Measurements from ENCODE around the gene ABCD1. TPM values are rescaled to one million over a fixed set of nuclear protein-coding genes. Genes with fewer than 3 reads are reported as not detected.
A peak's percentile ranks its signal among the peaks of the same experiment; 100 is the strongest.

ABCD1 gene
- total RNA-seq, 1 experiment from 2014 or later, result 44.4 TPM

GRCh38 chrX:153731845-153732215 lies 7.2 kb downstream of the ABCD1 start:
- CTCF ChIA-PET, result no interaction called here
- H3K4me3 ChIP-seq (ENCODE audit: low read length), result peak overlapping the region; percentile 12
- H3K9me3 ChIP-seq (ENCODE audit: low read length), result no peaks in the 10 kb centered on the region
- H3K9ac ChIP-seq (ENCODE audit: low read length), result peak overlapping the region; percentile 54
- no peak for TF ChIP-seq EZH2 (IDR thresholded peaks at IDR 0.05; ENCODE audit: low read length, unreplicated experiment)
- no peak for TF ChIP-seq EZH2phosphoT487 (IDR thresholded peaks at IDR 0.05; ENCODE audit: borderline replicate concordance, low read length)
- TF ChIP-seq CTCF (conservative IDR thresholded peaks at IDR 0.05; ENCODE audit: low read depth, low read length), result no peak
- H3F3A ChIP-seq (ENCODE audit: low read length, unreplicated experiment), result peaks cover 11% of the 10 kb centered on the region
- no peak; the same call in 1 of the 2 replicates for ATAC-seq
- no peaks in the 10 kb centered on the region for H3K9me2 ChIP-seq (replicated peaks; ENCODE audit: low read length)
- BruUV-seq (replicated peaks), result no TSS peak
- intact Hi-C loops (cut with micrococcal nuclease), result no loop called here
- H3K27ac ChIP-seq (ENCODE audit: low read length), result peak overlapping the region; percentile 94
- peaks cover 6% of the 10 kb centered on the region for H3K36me3 ChIP-seq (ENCODE audit: low read depth, low read length)
- H3K79me2 ChIP-seq (ENCODE audit: low read length), result peaks cover 47% of the 10 kb centered on the region
- no peak for DNase-seq
- H3K4me2 ChIP-seq (ENCODE audit: low read length), result peak overlapping the region; percentile 71
- H4K20me1 ChIP-seq (ENCODE audit: low read length), result 0 out of 2 replicates have a peak, but pooled peaks cover 4% of the 10 kb centered on the region
- H3K4me1 ChIP-seq (ENCODE audit: insufficient read depth, low read length), result peaks cover 35% of the 10 kb centered on the region
- POLR2A ChIA-PET (ENCODE audit: unreplicated experiment), result no interaction called here
- no peaks in the 10 kb centered on the region for H3K27me3 ChIP-seq (ENCODE audit: low read length)
- H2AFZ ChIP-seq (ENCODE audit: low read length), result no peak overlapping the region

GRCh38 chrX:153732401-153732800 lies 7.7 kb downstream of the ABCD1 start:
- ChIA-PET CTCF (no interaction called here), POLR2A (ENCODE audit: unreplicated experiment) (no interaction called here)
- Histone ChIP-seq H3K27me3 (ENCODE audit: low read length) (no peaks in the 10 kb centered on the region), H3K27ac (ENCODE audit: low read length) (peak overlapping the region; percentile 94), H3K36me3 (ENCODE audit: low read depth, low read length) (peaks cover 10% of the 10 kb centered on the region), H3K4me3 (ENCODE audit: low read length) (peak overlapping the region; percentile 38; the same call in 1 of the 2 replicates), H3K9me2 (replicated peaks; ENCODE audit: low read length) (no peaks in the 10 kb centered on the region), H2AFZ (ENCODE audit: low read length) (no peak overlapping the region), H4K20me1 (ENCODE audit: low read length) (0 out of 2 replicates have a peak, but pooled peaks cover 4% of the 10 kb centered on the region), H3K4me2 (ENCODE audit: low read length) (peak overlapping the region; percentile 71), H3K9ac (ENCODE audit: low read length) (peak overlapping the region; percentile 54), H3K4me1 (ENCODE audit: insufficient read depth, low read length) (peaks cover 29% of the 10 kb centered on the region), H3K79me2 (ENCODE audit: low read length) (peaks cover 41% of the 10 kb centered on the region), H3F3A (ENCODE audit: low read length, unreplicated experiment) (peaks cover 11% of the 10 kb centered on the region), H3K9me3 (ENCODE audit: low read length) (no peaks in the 10 kb centered on the region)
- DNase-seq, result peak; percentile 86
- peak; percentile 94 for ATAC-seq
- intact Hi-C loops (cut with micrococcal nuclease), result no loop called here
- no peak for TF ChIP-seq CTCF (conservative IDR thresholded peaks at IDR 0.05; ENCODE audit: low read depth, low read length)
- no peak for TF ChIP-seq EZH2 (IDR thresholded peaks at IDR 0.05; ENCODE audit: low read length, unreplicated experiment)
- no peak for TF ChIP-seq EZH2phosphoT487 (IDR thresholded peaks at IDR 0.05; ENCODE audit: borderline replicate concordance, low read length)
- no TSS peak for BruUV-seq (replicated peaks)

GRCh38 chrX:153733651-153734240 lies 9.1 kb downstream of the ABCD1 start:
- Histone ChIP-seq H3K9ac (ENCODE audit: low read length) (no peak overlapping the region), H3K27ac (ENCODE audit: low read length) (no peak overlapping the region), H3K27me3 (ENCODE audit: low read length) (no peaks in the 10 kb centered on the region), H2AFZ (ENCODE audit: low read length) (no peak overlapping the region), H3K9me2 (replicated peaks; ENCODE audit: low read length) (no peaks in the 10 kb centered on the region), H3K79me2 (ENCODE audit: low read length) (peaks cover 28% of the 10 kb centered on the region), H3K4me1 (ENCODE audit: insufficient read depth, low read length) (peaks cover 24% of the 10 kb centered on the region), H3K4me3 (ENCODE audit: low read length) (no peak overlapping the region), H4K20me1 (ENCODE audit: low read length) (no peaks in the 10 kb centered on the region), H3K9me3 (ENCODE audit: low read length) (no peaks in the 10 kb centered on the region), H3F3A (ENCODE audit: low read length, unreplicated experiment) (peaks cover 11% of the 10 kb centered on the region), H3K4me2 (ENCODE audit: low read length) (no peak overlapping the region), H3K36me3 (ENCODE audit: low read depth, low read length) (peaks cover 10% of the 10 kb centered on the region)
- DNase-seq (no peak), ATAC-seq (no peak)
- no TSS peak for BruUV-seq (replicated peaks)
- ChIA-PET POLR2A (ENCODE audit: unreplicated experiment) (no interaction called here), CTCF (no interaction called here)
- intact Hi-C loops (cut with micrococcal nuclease), result no loop called here
- TF ChIP-seq EZH2 (IDR thresholded peaks at IDR 0.05; ENCODE audit: low read length, unreplicated experiment) (no peak), EZH2phosphoT487 (IDR thresholded peaks at IDR 0.05; ENCODE audit: borderline replicate concordance, low read length) (no peak), CTCF (conservative IDR thresholded peaks at IDR 0.05; ENCODE audit: low read depth, low read length) (no peak)
